GM19025 (cell line): Measurements from ENCODE around the gene LRRC8A.
"Not testable (repeated sequence)": the region's sequence is repeated elsewhere in the genome, so short reads cannot be mapped to it uniquely, and the experiment has no call there.

ENCODE experiments used
- ATAC-seq: cut with Tn5 transposase; IDR thresholded peaks from one replicate; pipeline ENCODE4 v1.9.1; 2021; ENCODE audit warnings: mild to moderate bottlenecking, low read depth, moderate library complexity; ENCODE audit not compliant: unreplicated experiment

The LRRC8A gene

GRCh38 chr9:128947277-128947526, 65.3 kb downstream of the LRRC8A start:
- ATAC-seq, result no peak

GRCh38 chr9:128947527-128948301, 65.8 kb downstream of the LRRC8A start, which contains the start of the genes DOLK and NUP188:
TSS of gene DOLK (minus strand) at chr9:128947603. CDS start at chr9:128947303, 300 bp downstream.
TSS of gene NUP188 (plus strand) at chr9:128947699. CDS start at chr9:128947720, 21 bp downstream.
- ATAC-seq, result peak; percentile 68

GRCh38 chr9:128961403-128961802, 79.5 kb downstream of the LRRC8A start:
- not testable (repeated sequence) for ATAC-seq
